H1 (cell line): ENCODE measurements around the gene CIAO2A. TPM values are rescaled to one million over a fixed set of nuclear protein-coding genes. Genes with fewer than 3 reads are reported as not detected.

Experiments
- CHD2 ChIP-seq: IDR thresholded peaks from 2 replicates; pipeline ENCODE4 v1.6.1; 2012; ENCODE audit warnings: low read length, improper control_type of control experiment
- EZH2 ChIP-seq: fragments of 200-600 bp; sonication (generic); IDR thresholded peaks from 2 replicates; pipeline ENCODE4 v1.7.1; 2012; ENCODE audit warnings: low read depth, mild to moderate bottlenecking, moderate library complexity, low read length, inconsistent platforms; ENCODE audit not compliant: severe bottlenecking
- HDAC6 ChIP-seq: IDR thresholded peaks from one replicate; pipeline ENCODE4 v1.7.1; 2012; ENCODE audit warnings: low read depth, mild to moderate bottlenecking, inconsistent platforms, low read length, moderate library complexity
- JUN ChIP-seq: IDR thresholded peaks from 2 replicates; pipeline ENCODE4 v1.6.1; 2011; ENCODE audit warnings: low read depth, mild to moderate bottlenecking, improper control_type of control experiment, low read length
- JUND ChIP-seq: IDR thresholded peaks from 2 replicates; pipeline ENCODE4 v1.6.1; 2011; ENCODE audit warnings: mild to moderate bottlenecking, improper control_type of control experiment, low read length
- POLR2AphosphoS5 ChIP-seq: IDR thresholded peaks from 2 replicates; pipeline ENCODE4 v1.6.1; 2011; ENCODE audit warnings: low read depth, low read length
- RFX5 ChIP-seq: IDR thresholded peaks from 2 replicates; pipeline ENCODE4 v1.6.1; 2011; ENCODE audit warnings: low read depth, low read length, improper control_type of control experiment, borderline replicate concordance
- TBP ChIP-seq: IDR thresholded peaks from 2 replicates; pipeline ENCODE4 v1.6.1; 2011; ENCODE audit warnings: low read depth, low read length, improper control_type of control experiment
- ZNF274 ChIP-seq: IDR thresholded peaks from 2 replicates; pipeline ENCODE4 v1.7.0; 2012; ENCODE audit warnings: low read length, borderline replicate concordance; ENCODE audit errors: extremely low read depth
- polyA plus RNA-seq, 7 experiments: library from polyadenylated mRNA; depleted of rRNA in 3 of 7; stranded (reverse) in 5 of 7; unstranded in 2 of 7; fragments of >200 nt in 5 of 7; fragments of 200-250 nt in 2 of 7; gene quantifications; 1 replicate in 5 of 7; 2 replicates in 1 of 7; 4 replicates in 1 of 7; pipeline versions ENCODE4 v1.2.1 to v1.2.3, GENCODE V29; 2011 to 2013; ENCODE audit warnings: missing spikeins in 2 of 7, mixed read lengths in 2 of 7
- total RNA-seq: library from RNA; stranded (reverse); fragmentation: NEBNext Ultra II Directional; extraction: Animal tissue kit (Norgen Biotek cat#: 25700); gene quantifications from 2 replicates; pipeline ENCODE4 v1.2.1, GENCODE V29; 2021

The CIAO2A gene
- total and polyA plus RNA-seq, 2 of the 8 experiments (the other 6 are each of a cell fraction or from before 2014, with no cell fraction given), result 76.4 to 86.5 TPM

GRCh38 chr15:64122444-64122843, 28.8 kb upstream of the CIAO2A start (continued):
- TF ChIP-seq JUND, result no peak
- no peak for TF ChIP-seq RFX5
- no peak for TF ChIP-seq HDAC6
- TF ChIP-seq CHD2, result no peak
- TF ChIP-seq TBP, result no peak
- no peak for TF ChIP-seq POLR2AphosphoS5
- no peak for TF ChIP-seq JUN
- no peak for TF ChIP-seq EZH2
- no peak for TF ChIP-seq ZNF274
